Smooth muscle cell (in vitro differentiated cells): ENCODE measurements around the gene THSD7A. TPM values are rescaled to one million over a fixed set of nuclear protein-coding genes. Genes with fewer than 3 reads are reported as not detected.

Source experiments
- DNase-seq: peaks from one replicate; lab custom pipeline; 2025; ENCODE audit not compliant: unreplicated experiment; lab: John Stamatoyannopoulos, UW
- H2AFZ ChIP-seq: fragments of 200-600 bp; sonication (generic); 2 replicates; pipeline ENCODE4 v1.6.0; 2016; ENCODE audit warnings: antibody characterized with exemption, low read depth, mild to moderate bottlenecking
- H3F3A ChIP-seq: fragments of 200-600 bp; sonication (generic); 2 replicates; pipeline ENCODE4 v1.6.0; 2017; ENCODE audit warnings: antibody characterized with exemption, low read depth
- H3K27ac ChIP-seq: fragments of 200-600 bp; sonication (generic); 2 replicates; pipeline ENCODE4 v1.5.1; 2016; ENCODE audit warnings: low read depth, mild to moderate bottlenecking
- H3K27me3 ChIP-seq: fragments of 200-600 bp; sonication (generic); 2 replicates; pipeline ENCODE4 v1.6.1; 2016; ENCODE audit warnings: low read depth, mild to moderate bottlenecking
- H3K36me3 ChIP-seq: fragments of 200-600 bp; sonication (generic); 2 replicates; pipeline ENCODE4 v1.5.1; 2016; ENCODE audit warnings: low read depth
- H3K4me1 ChIP-seq: fragments of 200-600 bp; sonication (generic); 2 replicates; pipeline ENCODE4 v1.5.1; 2016; ENCODE audit warnings: low read depth
- H3K4me2 ChIP-seq: fragments of 200-600 bp; sonication (generic); 2 replicates; pipeline ENCODE4 v1.6.0; 2016; ENCODE audit warnings: mild to moderate bottlenecking
- H3K4me3 ChIP-seq: fragments of 200-600 bp; sonication (generic); 2 replicates; pipeline ENCODE4 v1.5.1; 2016; ENCODE audit warnings: mild to moderate bottlenecking
- H3K79me2 ChIP-seq: fragments of 200-600 bp; sonication (generic); 2 replicates; pipeline ENCODE4 v1.6.0; 2016; ENCODE audit warnings: low read depth, mild to moderate bottlenecking
- H3K9ac ChIP-seq: fragments of 200-600 bp; sonication (generic); 2 replicates; pipeline ENCODE4 v1.6.0; 2016; ENCODE audit warnings: low read depth
- H3K9me3 ChIP-seq: fragments of 200-600 bp; sonication (generic); replicated peaks from 2 replicates; pipeline ENCODE4 v1.5.1; 2016; ENCODE audit warnings: low read depth
- H4K20me1 ChIP-seq: fragments of 200-600 bp; sonication (generic); 2 replicates; pipeline ENCODE4 v1.6.0; 2016; ENCODE audit warnings: low read depth
- CTCF ChIP-seq: fragments of 200-600 bp; sonication (generic); IDR thresholded peaks from 2 replicates; pipeline ENCODE4 v1.5.1; 2017; ENCODE audit warnings: borderline replicate concordance, mild to moderate bottlenecking, antibody characterized with exemption; ENCODE audit not compliant: insufficient read depth, poor library complexity, severe bottlenecking
- WGBS: methylation state at CpG from one replicate; pipeline ENCODE4 v1.1.7; 2016; ENCODE audit warnings: low lambda C conversion rate; 5-methylcytosine and 5-hydroxymethylcytosine counted together
- polyA plus RNA-seq: library from polyadenylated mRNA; unstranded; fragments of >200 nt; fragmentation: Nextera tagmentation; extraction: Ambion mirVana; gene quantifications from 2 replicates; pipeline ENCODE4 v1.2.1, GENCODE V29; 2016
- total RNA-seq: library from RNA; depleted of rRNA; stranded (reverse); fragments of >200 nt; gene quantifications from 2 replicates; pipeline ENCODE4 v1.2.3, GENCODE V29; 2014

The THSD7A gene
- total and polyA plus RNA-seq, 2 experiments from 2014 or later, result 1.7 to 2.7 TPM

- 64% methylated on average over 2 of the region's 2 CpGs for WGBS
- H4K20me1 ChIP-seq, result no peaks in the 10 kb centered on the region
- H3K4me2 ChIP-seq, result no peak overlapping the region
- H3K9ac ChIP-seq, result no peak overlapping the region
- H3K27me3 ChIP-seq, result no peaks in the 10 kb centered on the region
- H3K27ac ChIP-seq, result no peak overlapping the region
- H3K79me2 ChIP-seq, result no peaks in the 10 kb centered on the region
- no peak overlapping the region for H3K4me3 ChIP-seq
- DNase-seq, result no peak
- TF ChIP-seq CTCF, result no peak
- no peak overlapping the region for H2AFZ ChIP-seq
- H3K4me1 ChIP-seq, result no peaks in the 10 kb centered on the region
- no peaks in the 10 kb centered on the region for H3K36me3 ChIP-seq
- H3F3A ChIP-seq, result no peaks in the 10 kb centered on the region
- no peaks in the 10 kb centered on the region for H3K9me3 ChIP-seq
These were observed 80.7 kb downstream of the THSD7A start for GRCh38 chr7:11751315-11751714.

GRCh38 chr7:11750191-11750590 lies 81.8 kb downstream of the THSD7A start:
- Histone ChIP-seq H3K4me3 (no peak overlapping the region), H3K79me2 (no peaks in the 10 kb centered on the region), H2AFZ (no peak overlapping the region), H3K9ac (no peak overlapping the region), H3K27me3 (no peaks in the 10 kb centered on the region), H3K4me2 (no peak overlapping the region), H3F3A (no peaks in the 10 kb centered on the region), H4K20me1 (no peaks in the 10 kb centered on the region), H3K4me1 (no peaks in the 10 kb centered on the region), H3K27ac (no peak overlapping the region), H3K9me3 (no peaks in the 10 kb centered on the region), H3K36me3 (no peaks in the 10 kb centered on the region)
- DNase-seq, result no peak
- 87% methylated on average over 6 of the region's 6 CpGs for WGBS
- no peak for TF ChIP-seq CTCF

GRCh38 chr7:11749629-11750028 lies 82.4 kb downstream of the THSD7A start:
- H3K27ac ChIP-seq, result no peak overlapping the region
- no peaks in the 10 kb centered on the region for H3F3A ChIP-seq
- no peak overlapping the region for H2AFZ ChIP-seq
- H3K4me2 ChIP-seq, result no peak overlapping the region
- TF ChIP-seq CTCF, result no peak
- H3K9ac ChIP-seq, result no peak overlapping the region
- WGBS, result 76% methylated on average over 4 of the region's 4 CpGs
- H3K4me3 ChIP-seq, result no peak overlapping the region
- H3K27me3 ChIP-seq, result no peaks in the 10 kb centered on the region
- DNase-seq, result no peak
- H3K36me3 ChIP-seq, result no peaks in the 10 kb centered on the region
- H3K9me3 ChIP-seq, result no peaks in the 10 kb centered on the region
- no peaks in the 10 kb centered on the region for H4K20me1 ChIP-seq
- no peaks in the 10 kb centered on the region for H3K4me1 ChIP-seq
- no peaks in the 10 kb centered on the region for H3K79me2 ChIP-seq

DNA sequence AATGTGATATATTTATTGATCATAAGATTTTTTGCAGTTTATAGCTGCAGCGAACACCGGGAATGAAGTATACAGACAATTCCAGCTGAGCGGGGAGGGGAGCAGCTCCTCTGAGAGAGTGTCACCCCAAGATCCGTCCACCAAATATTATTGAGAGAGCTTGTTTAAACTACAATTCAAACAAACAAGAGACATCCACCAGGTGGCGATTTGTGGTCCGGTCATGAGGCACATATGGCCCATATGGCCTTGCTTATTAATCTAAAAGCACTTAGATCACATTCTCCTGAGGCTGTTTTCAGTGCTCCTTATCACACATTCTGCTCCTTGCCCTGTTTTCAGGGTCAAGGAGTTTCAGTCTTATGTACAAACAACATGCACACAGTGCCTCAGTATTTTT lies 83.1 kb downstream of the THSD7A start:
- Histone ChIP-seq H3K9ac (no peak overlapping the region), H3K27me3 (no peaks in the 10 kb centered on the region), H3K4me1 (no peaks in the 10 kb centered on the region), H3K4me2 (no peak overlapping the region), H3K36me3 (no peaks in the 10 kb centered on the region), H3F3A (no peaks in the 10 kb centered on the region), H4K20me1 (no peaks in the 10 kb centered on the region), H3K4me3 (no peak overlapping the region), H3K9me3 (no peaks in the 10 kb centered on the region), H3K79me2 (no peaks in the 10 kb centered on the region), H3K27ac (no peak overlapping the region), H2AFZ (no peak overlapping the region)
- WGBS, result 93% methylated on average over 6 of the region's 6 CpGs
- no peak for TF ChIP-seq CTCF
- no peak for DNase-seq
